ENCODE results near the gene KNTC1.

DNA sequence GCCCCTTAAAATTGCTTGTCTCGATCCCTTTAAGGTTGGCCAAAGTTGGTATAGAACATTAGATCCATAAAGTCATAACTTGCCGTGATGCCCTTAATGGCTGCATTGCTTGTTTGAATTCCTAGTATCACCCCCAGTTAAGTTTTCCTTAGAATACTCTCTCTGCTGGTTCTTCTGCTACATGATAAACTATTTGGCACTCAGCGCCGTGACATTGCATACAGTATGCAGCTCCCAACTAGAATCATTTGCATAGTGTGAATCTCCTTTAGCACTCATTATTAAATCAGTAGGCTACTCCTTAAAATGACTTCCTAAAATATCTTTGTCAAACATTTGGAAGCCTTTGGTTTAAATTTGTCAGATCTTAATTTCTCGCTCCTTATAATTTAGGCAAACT is 42.2 kb downstream of the KNTC1 start:
- TF ChIP-seq, protein P1, sequence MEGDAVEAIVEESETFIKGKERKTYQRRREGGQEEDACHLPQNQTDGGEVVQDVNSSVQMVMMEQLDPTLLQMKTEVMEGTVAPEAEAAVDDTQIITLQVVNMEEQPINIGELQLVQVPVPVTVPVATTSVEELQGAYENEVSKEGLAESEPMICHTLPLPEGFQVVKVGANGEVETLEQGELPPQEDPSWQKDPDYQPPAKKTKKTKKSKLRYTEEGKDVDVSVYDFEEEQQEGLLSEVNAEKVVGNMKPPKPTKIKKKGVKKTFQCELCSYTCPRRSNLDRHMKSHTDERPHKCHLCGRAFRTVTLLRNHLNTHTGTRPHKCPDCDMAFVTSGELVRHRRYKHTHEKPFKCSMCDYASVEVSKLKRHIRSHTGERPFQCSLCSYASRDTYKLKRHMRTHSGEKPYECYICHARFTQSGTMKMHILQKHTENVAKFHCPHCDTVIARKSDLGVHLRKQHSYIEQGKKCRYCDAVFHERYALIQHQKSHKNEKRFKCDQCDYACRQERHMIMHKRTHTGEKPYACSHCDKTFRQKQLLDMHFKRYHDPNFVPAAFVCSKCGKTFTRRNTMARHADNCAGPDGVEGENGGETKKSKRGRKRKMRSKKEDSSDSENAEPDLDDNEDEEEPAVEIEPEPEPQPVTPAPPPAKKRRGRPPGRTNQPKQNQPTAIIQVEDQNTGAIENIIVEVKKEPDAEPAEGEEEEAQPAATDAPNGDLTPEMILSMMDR (IDR thresholded peaks at IDR 0.05; ENCODE audit: insufficient read depth, low read length), result no peak
- TF ChIP-seq POLR2AphosphoS5 (IDR thresholded peaks at IDR 0.05; ENCODE audit: low read depth), result no peak

Measured in HL-60 (cell line).